HepG2 (cell line): Measurements from ENCODE around the gene C3orf62. TPM values are rescaled to one million over a fixed set of nuclear protein-coding genes. Genes with fewer than 3 reads are reported as not detected.
A peak's percentile ranks its signal among the peaks of the same experiment; 100 is the strongest.
"Not testable (repeated sequence)": the region's sequence is repeated elsewhere in the genome, so short reads cannot be mapped to it uniquely, and the experiment has no call there.

Source experiments
- ATAC-seq: fragments of 200-7000 bp; cut with Tn5 transposase; 3 replicates; pipeline ENCODE4 v1.9.1; 2020; ENCODE audit warnings: mild to moderate bottlenecking, moderate library complexity
- BruUV-seq: library from RNA; stranded (reverse); fragments of 400-500 nt; replicated peaks from 2 replicates; lab custom pipeline; 2021; lab: Mats Ljungman, UMichigan
- CTCF ChIA-PET: fragments of 300-600 bp; formaldehyde crosslinking; extraction: SDS; loops from one replicate; lab custom pipeline; 2021; ENCODE audit warnings: low total read pairs, inconsistent platforms, low intra/inter-chr PET ratio; lab: Yijun Ruan, JAX
- POLR2A ChIA-PET: fragments of 350-600 bp; sonication (Branson Sonifier 250); formaldehyde crosslinking; loops from one replicate; lab custom pipeline; 2020; ENCODE audit warnings: antibody characterized with exemption, inconsistent platforms; lab: Yijun Ruan, JAX
- DNase-seq: peaks from one replicate; pipeline ENCODE4 v3.0.0-alpha.2; 2015; ENCODE audit warnings: low spot score
- FAIRE-seq: peaks from 3 replicates; lab custom pipeline; 2011; peaks lifted over from hg19 to GRCh38; lab: Jason Lieb, UNC
- H2AFZ ChIP-seq: one replicate; pipeline ENCODE4 v1.6.1; 2011; ENCODE audit warnings: low read length, inconsistent platforms
- H3K27ac ChIP-seq: fragments of 300-600 bp; 3 replicates; pipeline ENCODE4 v1.8.0; 2011; ENCODE audit warnings: mixed run types, mild to moderate bottlenecking, mixed read lengths, low read length, inconsistent platforms; ENCODE audit not compliant: insufficient read depth; ENCODE audit errors: extremely low read length
- H3K27me3 ChIP-seq, 2 experiments: fragments of 200-600 bp in 1 of 2; 2 replicates in 1 of 2; 3 replicates in 1 of 2; pipeline versions ENCODE4 v1.6.0 to v1.8.0; 2011; ENCODE audit warnings: low read length in 2 of 2, mild to moderate bottlenecking in 2 of 2, moderate library complexity in 2 of 2, inconsistent platforms in 1 of 2; ENCODE audit not compliant: insufficient read depth in 2 of 2, control insufficient read depth in 1 of 2
- H3K36me3 ChIP-seq, 2 experiments: fragments of 200-600 bp in 1 of 2; replicated peaks in 1 of 2; 2 replicates in 1 of 2; 3 replicates in 1 of 2; pipeline versions ENCODE4 v1.5.1 to v1.8.0; 2011; ENCODE audit warnings: low read length in 2 of 2, inconsistent platforms in 1 of 2; ENCODE audit not compliant: insufficient read depth in 2 of 2, control insufficient read depth in 1 of 2
- H3K4me1 ChIP-seq: 2 replicates; pipeline ENCODE4 v1.5.1; 2012; ENCODE audit warnings: low read length, inconsistent platforms; ENCODE audit not compliant: insufficient read depth
- H3K4me2 ChIP-seq: 2 replicates; pipeline ENCODE4 v1.6.0; 2011; ENCODE audit warnings: low read depth, low read length, inconsistent platforms
- H3K4me3 ChIP-seq, 3 experiments: fragments of 200-600 bp in 1 of 3; sonication (generic), shearing (Covaris generic) in 1 of 3; replicated peaks in 1 of 3; 2 replicates each; pipeline ENCODE4 v1.5.1; 2011 to 2016; ENCODE audit warnings: low read length in 3 of 3, inconsistent platforms in 2 of 3, low read depth in 2 of 3, mild to moderate bottlenecking in 2 of 3, control low read depth in 1 of 3, mixed read lengths in 1 of 3; ENCODE audit not compliant: insufficient read depth in 1 of 3
- H3K79me2 ChIP-seq: one replicate; pipeline ENCODE4 v1.6.1; 2011; ENCODE audit warnings: low read length, inconsistent platforms; ENCODE audit not compliant: insufficient read depth
- H3K9ac ChIP-seq: 2 replicates; pipeline ENCODE4 v1.6.0; 2011; ENCODE audit warnings: mild to moderate bottlenecking, low read depth, low read length, inconsistent platforms; ENCODE audit not compliant: insufficient read depth
- H3K9me3 ChIP-seq: 2 replicates; pipeline ENCODE4 v1.5.1; 2012; ENCODE audit warnings: mild to moderate bottlenecking, low read length
- H4K20me1 ChIP-seq: 2 replicates; pipeline ENCODE4 v1.6.0; 2011; ENCODE audit warnings: inconsistent platforms, mild to moderate bottlenecking, low read length, moderate library complexity; ENCODE audit not compliant: insufficient read depth
- EHMT2 ChIP-seq: fragments of 200-600 bp; sonication (generic); IDR thresholded peaks from 2 replicates; pipeline ENCODE4 v1.7.0; 2017; ENCODE audit warnings: antibody characterized with exemption, low read depth, low read length, borderline replicate concordance
- MAFF ChIP-seq: IDR thresholded peaks from 2 replicates; pipeline ENCODE4 v1.6.1; 2011; ENCODE audit warnings: low read depth, low read length, improper control_type of control experiment
- MAFK ChIP-seq, 2 experiments: IDR thresholded peaks in 1 of 2; conservative IDR thresholded peaks in 1 of 2; 2 replicates each; pipeline ENCODE4 v1.6.1; 2011; ENCODE audit warnings: improper control_type of control experiment in 2 of 2, low read length in 2 of 2
- MIER3 ChIP-seq: IDR thresholded peaks from 2 replicates; pipeline ENCODE4 v1.6.1; 2016; ENCODE audit warnings: missing compliant biosample characterization, borderline replicate concordance
- NFYB ChIP-seq: sonication (generic); formaldehyde crosslinking; IDR thresholded peaks from 2 replicates; pipeline ENCODE4 v1.4.0; 2020; ENCODE audit warnings: missing genetic modification reagents
- NFYC ChIP-seq: IDR thresholded peaks from 2 replicates; pipeline ENCODE4 v1.6.1; 2016; ENCODE audit warnings: missing genetic modification reagents, missing compliant biosample characterization
- ZBTB4 ChIP-seq: sonication (generic); formaldehyde crosslinking; IDR thresholded peaks from 2 replicates; pipeline ENCODE4 v1.4.0; 2020; ENCODE audit warnings: missing genetic modification reagents, mild to moderate bottlenecking, borderline replicate concordance
- ZNF761 ChIP-seq: sonication (generic); formaldehyde crosslinking; conservative IDR thresholded peaks from 2 replicates; pipeline ENCODE4 v1.4.0; 2020; ENCODE audit warnings: mild to moderate bottlenecking, missing genetic modification reagents
- ZNF770 ChIP-seq: sonication (generic); formaldehyde crosslinking; IDR thresholded peaks from 2 replicates; pipeline ENCODE4 v1.5.0; 2020; ENCODE audit warnings: mild to moderate bottlenecking, missing genetic modification reagents
- WGBS: methylation state at CpG from one replicate; pipeline ENCODE4 v1.1.6; 2017; ENCODE audit warnings: low lambda C conversion rate; 5-methylcytosine and 5-hydroxymethylcytosine counted together
- in situ Hi-C: cut with HindIII; loops from 2 replicates; pipeline ENCODE4 v1.10.0; 2017; ENCODE audit warnings: low pct_unique_long_range_greater_than_20kb; ENCODE audit not compliant: extremely low pct_ligation_motif_present
- intact Hi-C: fragments of 100-400 bp; cut with micrococcal nuclease; formaldehyde crosslinking; loops from one replicate; pipeline ENCODE4 v1.10.0; 2022; ENCODE audit not compliant: unreplicated experiment
- polyA plus RNA-seq, 8 experiments: library from polyadenylated mRNA; depleted of rRNA in 3 of 8; stranded (reverse) in 7 of 8; unstranded in 1 of 8; fragments of >200 nt; fragmentation: Illumina TruSeq in 4 of 8; extraction: Trizol in 4 of 8; gene quantifications; 2 replicates each; pipeline versions ENCODE4 v1.2.1 to v1.2.3, GENCODE V29; 2011 to 2016; ENCODE audit warnings: low read depth in 4 of 8, missing spikeins in 1 of 8, mixed read lengths in 1 of 8; ENCODE audit not compliant: insufficient read depth in 1 of 8
- total RNA-seq, 5 experiments: library from RNA; depleted of rRNA; stranded (reverse); fragments of >200 nt; fragmentation: Illumina TruSeq; extraction: Trizol; gene quantifications; 2 replicates each; pipeline ENCODE4 v1.2.3, GENCODE V29; 2016; ENCODE audit warnings: low read depth in 1 of 5

Gene C3orf62
- total and polyA plus RNA-seq, 2 of the 13 experiments (the other 11 are each of a cell fraction or from before 2014, with no cell fraction given) = 1.6 to 3.9 TPM

- TF ChIP-seq EHMT2 (no peak), MIER3 (CRISPR knock-in tag) (no peak)
Observed at GRCh38 chr3:49222002-49222401, 55.0 kb downstream of the C3orf62 start (continued).

- 72% methylated on average over 6 of the region's 6 CpGs for WGBS
- H3K9me3 ChIP-seq, BruUV-seq, H3K36me3 ChIP-seq, POLR2A ChIA-PET, CTCF ChIA-PET, intact Hi-C loops, H3K27me3 ChIP-seq, in situ Hi-C loops, H3K27ac ChIP-seq, DNase-seq, H3K4me2 ChIP-seq, ATAC-seq, FAIRE-seq, H4K20me1 ChIP-seq, H3K4me3 ChIP-seq, H3K9ac ChIP-seq, H3K79me2 ChIP-seq, H2AFZ ChIP-seq: not testable (repeated sequence)
- TF ChIP-seq NFYB (CRISPR knock-in tag) = peak; percentile 41
- TF ChIP-seq NFYC (CRISPR knock-in tag) = 0 out of 2 replicates have a peak, but pooled peaks have one; percentile 14
- TF ChIP-seq MAFF = peak; percentile 71
- peak in 1 of 2 experiments; percentile 59; a peak in 3 of 4 replicates for TF ChIP-seq MAFK (conservative IDR thresholded peaks at IDR 0.05 in 1 of 2, IDR thresholded peaks at IDR 0.05 in 1 of 2; ENCODE audit: low read length in 2 of 2)
- H3K4me1 ChIP-seq = peaks cover 17% of the 10 kb centered on the region
Observed at GRCh38 chr3:49220985-49221563, 56.0 kb downstream of the C3orf62 start.

GRCh38 chr3:49219132-49219531, 57.9 kb downstream of the C3orf62 start:
- BruUV-seq = no TSS peak
- in situ Hi-C loops (no loop called here), intact Hi-C loops (no loop called here)

More at GRCh38 chr3:49219132-49219531, 57.9 kb downstream of the C3orf62 start:
- ATAC-seq (no peak), DNase-seq (no peak), FAIRE-seq (no peak)
- no peak overlapping the region for H3K4me3 ChIP-seq
- H3K9me3 ChIP-seq = peaks cover 2% of the 10 kb centered on the region
- no peaks in the 10 kb centered on the region for H3K79me2 ChIP-seq
- no peak overlapping the region for H2AFZ ChIP-seq
- CTCF ChIA-PET = no interaction called here
- no peaks in the 10 kb centered on the region for H4K20me1 ChIP-seq
- POLR2A ChIA-PET = interaction anchor here (0.8 to 1.6 kb wide), 2 partner anchors 20 to 121 kb away, joined by 3 to 5 read pairs; partner anchors contain the start of gene USP4
- TF ChIP-seq ZNF761 (CRISPR knock-in tag) (peak; percentile 94), ZBTB4 (CRISPR knock-in tag) (no peak), ZNF770 (CRISPR knock-in tag) (peak; percentile 22; the same call in 1 of the 2 replicates)
- no peak overlapping the region for H3K9ac ChIP-seq
- peak overlapping the region; percentile 51 for H3K27ac ChIP-seq
- H3K36me3 ChIP-seq = no peaks in the 10 kb centered on the region
- H3K27me3 ChIP-seq = no peaks in the 10 kb centered on the region
- H3K4me1 ChIP-seq = peaks cover 17% of the 10 kb centered on the region
- H3K4me2 ChIP-seq = no peak overlapping the region
- 86% methylated on average over 5 of the region's 6 CpGs for WGBS
